Measurements from ENCODE around the gene EFCAB6. TPM values are rescaled to one million over a fixed set of nuclear protein-coding genes. Genes with fewer than 3 reads are reported as not detected.

Gene EFCAB6
- total and polyA plus RNA-seq, 9 of the 15 experiments (the other 6 are each of a cell fraction or from before 2014, with no cell fraction given): 0.06 TPM; not detected in 8

GRCh38 chr22:43516996-43517635 is 295.0 kb downstream of the EFCAB6 start:
- Histone ChIP-seq H3K9me1 (ENCODE audit: control insufficient read depth, insufficient read depth, low read length) (no peaks in the 10 kb centered on the region), H3K4me3 (no peak overlapping the region), H3K9me3 (replicated peaks; ENCODE audit: control insufficient read depth, insufficient read depth, low read depth, low read length) (no peaks in the 10 kb centered on the region), H3K36me3 (ENCODE audit: control insufficient read depth, insufficient read depth, low read length) (no peaks in the 10 kb centered on the region), H4K20me1 (replicated peaks; ENCODE audit: control insufficient read depth, insufficient read depth, low read length) (no peaks in the 10 kb centered on the region), H3K9ac (ENCODE audit: insufficient read depth in 1 of 2, low read depth in 2 of 2, low read length in 2 of 2) (no peak overlapping the region), H3K79me2 (ENCODE audit: control insufficient read depth, insufficient read depth, low read length) (no peaks in the 10 kb centered on the region), H3K27me3 (ENCODE audit: control insufficient read depth in 2 of 2, insufficient read depth in 2 of 2, low read length in 2 of 2) (no peaks in the 10 kb centered on the region; a peak in 1 of 5 replicates), H3K4me1 (replicated peaks in 1 of 2; ENCODE audit: control insufficient read depth in 2 of 2, insufficient read depth in 2 of 2, low read length in 2 of 2) (no peaks in the 10 kb centered on the region), H3K4me2 (ENCODE audit: insufficient read depth, low read length) (no peak overlapping the region), H3K27ac (ENCODE audit: extremely low read depth, low read depth, low read length) (no peak overlapping the region), H2AFZ (ENCODE audit: low read depth, low read length) (no peak overlapping the region)
- WGBS (ENCODE audit: insufficient coverage, low coverage, missing lambda C conversion rate): 2% methylated on average over 13 of the region's 14 CpGs
- intact Hi-C loops (cut with micrococcal nuclease): no loop called here
- CTCF ChIA-PET (ENCODE audit: low intra/inter-chr PET ratio): no interaction called here
- ATAC-seq: no peak
- no TSS peak for BruUV-seq (replicated peaks)
- TF ChIP-seq, protein P1, sequence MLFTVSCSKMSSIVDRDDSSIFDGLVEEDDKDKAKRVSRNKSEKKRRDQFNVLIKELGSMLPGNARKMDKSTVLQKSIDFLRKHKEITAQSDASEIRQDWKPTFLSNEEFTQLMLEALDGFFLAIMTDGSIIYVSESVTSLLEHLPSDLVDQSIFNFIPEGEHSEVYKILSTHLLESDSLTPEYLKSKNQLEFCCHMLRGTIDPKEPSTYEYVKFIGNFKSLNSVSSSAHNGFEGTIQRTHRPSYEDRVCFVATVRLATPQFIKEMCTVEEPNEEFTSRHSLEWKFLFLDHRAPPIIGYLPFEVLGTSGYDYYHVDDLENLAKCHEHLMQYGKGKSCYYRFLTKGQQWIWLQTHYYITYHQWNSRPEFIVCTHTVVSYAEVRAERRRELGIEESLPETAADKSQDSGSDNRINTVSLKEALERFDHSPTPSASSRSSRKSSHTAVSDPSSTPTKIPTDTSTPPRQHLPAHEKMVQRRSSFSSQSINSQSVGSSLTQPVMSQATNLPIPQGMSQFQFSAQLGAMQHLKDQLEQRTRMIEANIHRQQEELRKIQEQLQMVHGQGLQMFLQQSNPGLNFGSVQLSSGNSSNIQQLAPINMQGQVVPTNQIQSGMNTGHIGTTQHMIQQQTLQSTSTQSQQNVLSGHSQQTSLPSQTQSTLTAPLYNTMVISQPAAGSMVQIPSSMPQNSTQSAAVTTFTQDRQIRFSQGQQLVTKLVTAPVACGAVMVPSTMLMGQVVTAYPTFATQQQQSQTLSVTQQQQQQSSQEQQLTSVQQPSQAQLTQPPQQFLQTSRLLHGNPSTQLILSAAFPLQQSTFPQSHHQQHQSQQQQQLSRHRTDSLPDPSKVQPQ (CRISPR knock-in tag; IDR thresholded peaks at IDR 0.05; ENCODE audit: borderline replicate concordance): no peak
- TF ChIP-seq KAT8 (IDR thresholded peaks at IDR 0.05; ENCODE audit: low read depth) (no peak), RBM17 (IDR thresholded peaks at IDR 0.05; ENCODE audit: borderline replicate concordance, low read depth, low read length) (no peak), KLF13 (tag; IDR thresholded peaks at IDR 0.05; ENCODE audit: borderline replicate concordance, low read depth) (no peak), MECOM (CRISPR knock-in tag; IDR thresholded peaks at IDR 0.05) (no peak), POLR2G (IDR thresholded peaks at IDR 0.05; ENCODE audit: low read depth, low read length) (no peak), SMARCB1 (IDR thresholded peaks at IDR 0.05; ENCODE audit: insufficient read length, low read depth) (no peak), ZNF24 (IDR thresholded peaks at IDR 0.05) (no peak), CHD2 (IDR thresholded peaks at IDR 0.05; ENCODE audit: low read depth, low read length) (no peak), ZNF76 (CRISPR knock-in tag; IDR thresholded peaks at IDR 0.05; ENCODE audit: borderline replicate concordance) (no peak), ZNF280B (CRISPR knock-in tag; IDR thresholded peaks at IDR 0.05) (no peak), RBM15 (IDR thresholded peaks at IDR 0.05; ENCODE audit: insufficient read depth, low read length) (no peak), KAT2B (IDR thresholded peaks at IDR 0.05; ENCODE audit: low read depth, low read length) (no peak), PCBP1 (IDR thresholded peaks at IDR 0.05; ENCODE audit: low read depth, low read length, poor library complexity, severe bottlenecking) (no peak), ADNP (tag; IDR thresholded peaks at IDR 0.05) (no peak), ZNF174 (CRISPR knock-in tag; IDR thresholded peaks at IDR 0.05) (no peak), CSDE1 (IDR thresholded peaks at IDR 0.05) (no peak), TSC22D4 (tag; IDR thresholded peaks at IDR 0.05) (no peak), RBM34 (IDR thresholded peaks at IDR 0.05; ENCODE audit: borderline replicate concordance, insufficient read depth, low read length) (no peak)
- no peak for DNase-seq (ENCODE audit: extremely low read depth in 1 of 4, low spot score in 3 of 4)
- in situ Hi-C loops (cut with MboI): no loop called here
- POLR2A ChIA-PET: no interaction called here
- FAIRE-seq: no peak

Data from K562 (cell line).